Tibial nerve (tissue), 4 donors: ENCODE results near the gene FBXO46. TPM values are rescaled to one million over a fixed set of nuclear protein-coding genes. Genes with fewer than 3 reads are reported as not detected.

Experiments used
- DNase-seq, 2 donors: peaks; one replicate each; pipeline ENCODE4 v3.0.0-alpha.2; 2019; ENCODE audit warnings: low spot score in 2 of 2
- H3K27ac ChIP-seq, 4 donors: fragments of 200-600 bp; sonication (generic) in 3 of 4; one replicate each; pipeline ENCODE4 v1.5.1; 2017 to 2019; ENCODE audit warnings: mild to moderate bottlenecking in 1 of 4
- H3K27me3 ChIP-seq, 2 donors: fragments of 200-600 bp; sonication (generic) in 1 of 2; one replicate each; pipeline versions ENCODE4 v1.5.1 to v1.6.0; 2017 to 2019
- H3K36me3 ChIP-seq, 3 donors: fragments of 200-600 bp; sonication (generic); one replicate each; pipeline ENCODE4 v1.5.1; 2018 to 2019
- H3K4me1 ChIP-seq, 4 donors: fragments of 200-600 bp; sonication (generic) in 3 of 4; one replicate each; pipeline ENCODE4 v1.5.1; 2017 to 2019
- H3K4me3 ChIP-seq, 4 donors: fragments of 200-600 bp; sonication (generic) in 3 of 4; one replicate each; pipeline ENCODE4 v1.5.1; 2017 to 2019; ENCODE audit warnings: mild to moderate bottlenecking in 1 of 4, moderate library complexity in 1 of 4
- H3K9me3 ChIP-seq, 4 donors: fragments of 200-600 bp; sonication (generic) in 3 of 4; one replicate each; pipeline ENCODE4 v1.5.1; 2017 to 2019
- EP300 ChIP-seq, 2 donors: sonication (generic); formaldehyde crosslinking; IDR thresholded peaks; one replicate each; pipeline ENCODE4 v1.6.1; 2017; ENCODE audit warnings: antibody characterized with exemption in 2 of 2, mild to moderate bottlenecking in 1 of 2
- POLR2A ChIP-seq, 2 donors: fragments of 450-650 bp; IDR thresholded peaks; one replicate each; pipeline ENCODE4 v1.6.1; 2017; ENCODE audit warnings: antibody characterized with exemption in 2 of 2, mild to moderate bottlenecking in 2 of 2, moderate library complexity in 2 of 2
- WGBS, 2 donors: methylation state at CpG; one replicate each; pipeline ENCODE4 v1.1.5; 2018; 5-methylcytosine and 5-hydroxymethylcytosine counted together
- total RNA-seq, 4 donors: library from RNA; depleted of rRNA; stranded (reverse); fragments of >200 nt; gene quantifications; one replicate each; pipeline ENCODE4 v1.1.0, GENCODE V29; 2016
- TF ChIP-seq, protein P1 (sequence below), 5 experiments: fragments of 200-600 bp in 3 of 5; fragments of 450-650 bp in 2 of 5; sonication (generic) in 3 of 5; IDR thresholded peaks; one replicate each; pipeline ENCODE4 v1.5.1; 2016 to 2019; ENCODE audit warnings: antibody characterized with exemption in 5 of 5, mild to moderate bottlenecking in 3 of 5, moderate library complexity in 2 of 5

The FBXO46 gene, protein sequence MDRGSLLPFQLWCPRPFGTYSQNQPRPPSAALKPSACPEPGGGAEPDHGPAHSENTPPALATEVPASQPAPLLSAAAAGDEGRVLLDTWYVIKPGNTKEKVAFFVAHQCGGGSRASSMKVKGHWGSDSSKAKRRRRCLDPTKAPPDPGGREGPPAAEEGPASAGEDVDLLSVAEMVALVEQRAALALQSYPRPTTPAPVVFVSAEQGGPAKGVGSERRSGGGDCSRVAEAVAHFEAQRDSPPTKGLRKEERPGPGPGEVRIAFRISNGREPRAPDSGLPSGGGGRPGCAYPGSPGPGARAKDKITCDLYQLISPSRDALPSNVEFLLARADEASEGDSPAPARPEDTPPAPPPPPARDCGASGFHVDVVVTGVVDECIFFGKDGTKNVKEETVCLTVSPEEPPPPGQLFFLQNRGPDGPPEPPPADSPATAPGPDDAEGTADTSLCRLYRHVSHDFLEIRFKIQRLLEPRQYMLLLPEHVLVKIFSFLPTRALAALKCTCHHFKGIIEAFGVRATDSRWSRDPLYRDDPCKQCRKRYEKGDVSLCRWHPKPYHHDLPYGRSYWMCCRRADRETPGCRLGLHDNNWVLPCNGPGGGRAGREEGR
- 10 to 100 TPM in 3 of 4 donors, 1 to 10 TPM in 1; 9.8 to 15.9 (median 13.7) TPM for total RNA-seq

DNA sequence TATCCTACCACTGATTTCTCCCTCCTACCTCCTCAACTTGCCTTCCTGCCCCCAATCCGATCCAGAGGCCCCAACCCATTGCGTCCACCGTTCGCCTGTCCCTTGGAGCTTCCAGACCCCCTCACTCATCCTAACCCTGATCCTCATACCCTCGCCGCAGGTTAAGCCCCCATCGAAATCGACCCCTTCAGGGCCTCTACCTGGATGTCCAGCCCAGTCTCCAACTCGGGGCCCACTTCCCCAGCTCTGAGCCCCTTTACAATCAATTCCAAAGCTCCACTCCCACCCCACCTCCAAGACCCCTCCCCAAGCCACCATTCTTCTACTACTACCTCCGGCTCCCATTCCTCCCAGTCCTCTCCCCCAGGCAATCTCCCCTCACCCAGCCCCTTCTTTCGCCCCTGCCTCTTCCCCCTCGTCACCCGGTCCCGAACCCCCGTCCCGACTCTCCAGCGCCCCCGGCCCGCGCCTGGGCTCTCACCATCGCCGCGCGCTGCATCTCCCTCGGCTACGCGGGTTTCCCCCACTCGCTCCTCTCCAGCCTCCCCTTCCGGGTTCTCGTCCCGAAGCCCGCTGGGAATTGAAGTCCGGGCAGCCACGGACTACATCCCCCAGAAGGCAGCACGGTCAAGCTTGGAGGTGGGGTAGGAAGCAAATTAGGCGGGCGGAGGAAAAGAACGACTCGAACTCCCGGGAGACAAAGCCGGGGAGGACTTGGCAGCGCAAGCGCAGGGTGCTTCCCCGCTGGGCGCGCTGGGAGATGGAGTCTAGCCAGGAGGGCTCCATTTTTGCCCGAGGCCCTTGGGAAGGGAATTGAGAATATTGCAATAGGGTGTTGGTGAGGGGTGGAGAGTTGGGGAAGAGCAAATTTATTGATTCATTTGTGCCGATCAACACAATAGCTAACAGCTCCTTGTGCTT, at the start of gene FBXO46:
TSS of gene FBXO46 (minus strand) at position 529 of the 921 bp plus-strand sequence. CDS start 17,401 bp downstream, outside the sequence.
- DNase-seq, result peak; percentile 94 to 95
- WGBS, 2 donors, result 1 to 2% methylated on average over 47 to 48 of the region's 48 CpGs
- H3K36me3 ChIP-seq, result no peaks in the 10 kb centered on the region
- H3K4me1 ChIP-seq, result peaks cover 0 to 27% (median 13%) of the 10 kb centered on the region in 4 donors
- peak within 1 kb of the TSS; percentile 22 to 92 (median 80) for H3K27ac ChIP-seq
- H3K9me3 ChIP-seq, result no peaks in the 10 kb centered on the region
- peak within 1 kb of the TSS; percentile 72 to 94 (median 84) for H3K4me3 ChIP-seq
- TF ChIP-seq, protein P1, sequence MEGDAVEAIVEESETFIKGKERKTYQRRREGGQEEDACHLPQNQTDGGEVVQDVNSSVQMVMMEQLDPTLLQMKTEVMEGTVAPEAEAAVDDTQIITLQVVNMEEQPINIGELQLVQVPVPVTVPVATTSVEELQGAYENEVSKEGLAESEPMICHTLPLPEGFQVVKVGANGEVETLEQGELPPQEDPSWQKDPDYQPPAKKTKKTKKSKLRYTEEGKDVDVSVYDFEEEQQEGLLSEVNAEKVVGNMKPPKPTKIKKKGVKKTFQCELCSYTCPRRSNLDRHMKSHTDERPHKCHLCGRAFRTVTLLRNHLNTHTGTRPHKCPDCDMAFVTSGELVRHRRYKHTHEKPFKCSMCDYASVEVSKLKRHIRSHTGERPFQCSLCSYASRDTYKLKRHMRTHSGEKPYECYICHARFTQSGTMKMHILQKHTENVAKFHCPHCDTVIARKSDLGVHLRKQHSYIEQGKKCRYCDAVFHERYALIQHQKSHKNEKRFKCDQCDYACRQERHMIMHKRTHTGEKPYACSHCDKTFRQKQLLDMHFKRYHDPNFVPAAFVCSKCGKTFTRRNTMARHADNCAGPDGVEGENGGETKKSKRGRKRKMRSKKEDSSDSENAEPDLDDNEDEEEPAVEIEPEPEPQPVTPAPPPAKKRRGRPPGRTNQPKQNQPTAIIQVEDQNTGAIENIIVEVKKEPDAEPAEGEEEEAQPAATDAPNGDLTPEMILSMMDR (IDR thresholded peaks at IDR 0.05), result peak in 1 of 5 experiments; percentile 49
- TF ChIP-seq EP300 (IDR thresholded peaks at IDR 0.05) (peak; percentile 97 to 98), POLR2A (IDR thresholded peaks at IDR 0.05) (peak; percentile 16 to 73)
- H3K27me3 ChIP-seq, result no peaks in the 10 kb centered on the region

DNA sequence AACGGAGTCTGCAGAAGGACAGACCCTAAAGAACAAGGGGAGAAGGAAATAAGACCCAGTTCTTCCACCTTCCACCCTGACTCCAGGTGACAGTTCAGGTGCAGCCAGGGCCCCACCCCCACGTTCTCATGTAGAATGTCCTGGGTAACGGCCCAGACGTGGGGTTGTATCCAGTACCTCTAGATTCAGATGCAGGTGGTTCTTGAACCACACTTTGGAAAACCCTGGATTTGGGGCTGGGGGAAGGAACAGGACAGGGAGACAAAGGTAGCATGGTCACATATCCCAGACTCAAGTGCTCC, 49.4 kb upstream of the FBXO46 start:
- TF ChIP-seq EP300 (IDR thresholded peaks at IDR 0.05) (no peak), POLR2A (IDR thresholded peaks at IDR 0.05) (no peak)
- TF ChIP-seq, protein P1 (IDR thresholded peaks at IDR 0.05), result no peak
- Histone ChIP-seq H3K9me3 (no peaks in the 10 kb centered on the region), H3K4me1 (peaks cover 0 to 70% (median 40%) of the 10 kb centered on the region in 4 donors), H3K4me3 (peak overlapping the region in 2 of 4 donors; percentile 19 to 37), H3K36me3 (peaks cover 0 to 30% (median 0%) of the 10 kb centered on the region in 3 donors), H3K27ac (peak overlapping the region in 2 of 4 donors; percentile 89 to 97), H3K27me3 (no peaks in the 10 kb centered on the region)
- no peak for DNase-seq
- WGBS, 2 donors, result 35 to 73% methylated on average over 4 of the region's 4 CpGs

DNA sequence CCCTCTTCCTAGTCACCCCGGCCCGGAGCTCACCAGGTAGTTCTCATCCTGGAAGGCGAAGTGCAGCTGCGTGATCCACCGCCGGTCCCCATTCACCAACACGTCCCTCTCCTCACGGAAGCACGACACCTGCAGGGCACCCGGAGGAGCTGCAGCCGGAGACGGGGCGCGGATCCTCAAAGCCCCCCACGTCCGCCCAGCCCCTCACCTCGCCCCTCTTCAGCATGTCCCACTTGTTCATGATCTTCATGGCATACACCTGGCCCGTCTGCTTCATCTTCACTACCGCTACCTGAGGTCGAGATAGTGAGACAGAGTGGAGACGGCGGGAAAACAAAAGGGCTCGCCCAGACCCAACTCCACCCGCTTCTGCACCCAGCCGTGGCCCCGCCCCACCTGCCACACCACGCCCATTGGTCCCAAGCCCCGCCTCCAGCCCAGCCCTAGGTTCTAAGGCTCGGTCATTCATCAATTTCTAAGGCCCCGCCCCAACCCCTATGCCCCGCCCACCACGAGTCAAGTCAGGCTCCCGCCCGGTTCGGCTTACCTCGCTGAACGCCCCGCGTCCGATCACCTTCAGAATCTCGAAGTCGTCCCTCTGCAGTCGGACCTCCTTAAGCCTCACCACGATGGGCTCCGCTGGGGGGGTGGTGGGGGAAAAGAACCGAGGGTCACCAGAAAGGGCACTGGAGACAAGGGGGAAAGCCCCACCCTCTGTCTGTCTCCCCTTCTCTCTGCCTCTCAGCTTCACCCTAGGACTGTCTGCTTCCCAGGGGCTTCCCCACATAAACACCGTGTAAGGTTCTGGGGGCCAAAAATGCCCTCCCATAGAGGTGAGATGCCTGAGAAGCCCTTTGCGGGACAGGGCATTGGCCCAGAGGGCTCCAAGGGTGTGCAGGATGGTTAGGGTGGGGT, 48.8 kb upstream of the FBXO46 start:
- TF ChIP-seq EP300 (IDR thresholded peaks at IDR 0.05) (no peak), POLR2A (IDR thresholded peaks at IDR 0.05) (no peak)
- TF ChIP-seq, protein P1 (IDR thresholded peaks at IDR 0.05), result peak; percentile 47 to 72 (median 56)
- peaks cover 0 to 32% (median 0%) of the 10 kb centered on the region in 3 donors for H3K36me3 ChIP-seq
- H3K4me3 ChIP-seq, result peak overlapping the region in 2 of 4 donors; percentile 19 to 37
- no peaks in the 10 kb centered on the region for H3K9me3 ChIP-seq
- DNase-seq, result peak; percentile 88 to 90
- no peaks in the 10 kb centered on the region for H3K27me3 ChIP-seq
- peaks cover 0 to 65% (median 40%) of the 10 kb centered on the region in 4 donors for H3K4me1 ChIP-seq
- H3K27ac ChIP-seq, result peak overlapping the region in 2 of 4 donors; percentile 22 to 89
- 26 to 31% methylated on average over 46 of the region's 48 CpGs for WGBS, 2 donors

DNA sequence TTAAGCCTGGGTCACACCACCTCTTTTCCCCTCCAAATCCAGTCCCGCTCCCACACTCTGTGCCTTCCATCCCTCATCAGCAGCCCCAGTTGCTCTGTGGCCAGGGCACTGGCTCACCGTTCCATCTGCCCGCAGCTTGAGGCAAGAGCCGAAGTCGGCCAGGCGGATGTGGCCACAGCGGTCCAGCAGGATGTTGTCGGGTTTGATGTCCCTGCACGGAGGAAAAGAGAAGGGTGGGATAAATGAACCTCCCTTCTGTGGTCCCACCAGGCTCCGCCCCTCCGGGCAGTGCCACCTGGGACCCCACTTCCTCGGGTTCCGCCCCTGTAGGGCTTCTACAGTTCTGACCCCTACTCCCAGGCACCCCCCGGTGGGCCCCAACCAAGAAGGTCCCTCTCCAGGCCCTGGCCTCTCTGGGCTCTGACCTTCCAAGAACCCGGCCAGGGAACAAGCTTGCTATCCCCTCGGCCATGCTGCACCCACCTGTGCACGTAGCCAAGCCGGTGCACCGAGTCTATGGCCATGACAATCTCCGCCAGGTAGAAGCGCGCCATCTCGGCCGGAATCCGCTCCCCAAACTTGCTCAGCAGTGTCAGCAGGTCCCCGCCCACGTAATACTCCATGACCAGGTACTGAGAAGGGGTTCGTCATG, 47.4 kb upstream of the FBXO46 start:
- TF ChIP-seq, protein P1 (IDR thresholded peaks at IDR 0.05), result no peak
- TF ChIP-seq POLR2A (IDR thresholded peaks at IDR 0.05) (no peak), EP300 (IDR thresholded peaks at IDR 0.05) (no peak)
- no peak overlapping the region for H3K4me3 ChIP-seq
- no peak for DNase-seq
- no peaks in the 10 kb centered on the region for H3K27me3 ChIP-seq
- WGBS, 2 donors, result 91% methylated on average over 27 of the region's 28 CpGs
- H3K4me1 ChIP-seq, result peaks cover 0 to 52% (median 33%) of the 10 kb centered on the region in 4 donors
- H3K9me3 ChIP-seq, result no peaks in the 10 kb centered on the region
- peaks cover 0 to 38% (median 0%) of the 10 kb centered on the region in 3 donors for H3K36me3 ChIP-seq
- no peak overlapping the region for H3K27ac ChIP-seq
